Aorta (tissue), 5 donors: ENCODE data around the gene VPS16. TPM values are rescaled to one million over a fixed set of nuclear protein-coding genes. Genes with fewer than 3 reads are reported as not detected.

Source experiments
- ATAC-seq: fragments of 200-7000 bp; cut with Tn5 transposase; one replicate; pipeline ENCODE4 v1.9.1; 2022; ENCODE audit warnings: moderate library complexity; ENCODE audit not compliant: low FRiP score
- DNase-seq, 2 donors: peaks; one replicate each; pipeline ENCODE4 v3.0.0-alpha.2; 2020
- H3K27ac ChIP-seq, 2 donors: one replicate each; pipeline ENCODE4 v1.5.1; 2013; ENCODE audit warnings: low read length in 2 of 2, mild to moderate bottlenecking in 2 of 2, moderate library complexity in 2 of 2, control low read depth in 1 of 2, inconsistent platforms in 1 of 2, low read depth in 1 of 2
- H3K27me3 ChIP-seq, 2 donors: one replicate each; pipeline ENCODE4 v1.6.1; 2013; ENCODE audit warnings: control low read depth in 1 of 2, low read length in 1 of 2, mild to moderate bottlenecking in 1 of 2, moderate library complexity in 1 of 2; ENCODE audit not compliant: insufficient read depth in 2 of 2, control insufficient read depth in 1 of 2
- H3K36me3 ChIP-seq, 2 donors: one replicate each; pipeline ENCODE4 v1.6.1; 2013; ENCODE audit warnings: control low read depth in 1 of 2, low read length in 1 of 2, mild to moderate bottlenecking in 1 of 2; ENCODE audit not compliant: insufficient read depth in 2 of 2, control insufficient read depth in 1 of 2
- H3K4me1 ChIP-seq, 2 donors: one replicate each; pipeline ENCODE4 v1.6.1; 2013; ENCODE audit warnings: low read length in 2 of 2, control low read depth in 1 of 2, mild to moderate bottlenecking in 1 of 2, moderate library complexity in 1 of 2; ENCODE audit not compliant: insufficient read depth in 2 of 2, control insufficient read depth in 1 of 2
- H3K4me3 ChIP-seq, 2 donors: one replicate each; pipeline ENCODE4 v1.5.1; 2013; ENCODE audit warnings: low read length in 2 of 2, control low read depth in 1 of 2, mild to moderate bottlenecking in 1 of 2
- H3K9me3 ChIP-seq: one replicate; pipeline ENCODE4 v1.6.1; 2013; ENCODE audit warnings: mild to moderate bottlenecking, low read length; ENCODE audit not compliant: control insufficient read depth
- WGBS, 2 donors: extraction: QIAGEN DNeasy Blood & Tissue Kit; methylation state at CpG; one replicate each; pipeline ENCODE4 v1.1.7; 2013; 5-methylcytosine and 5-hydroxymethylcytosine counted together
- intact Hi-C, 2 donors: fragments of 100-400 bp; cut with DNase I; formaldehyde crosslinking; loops; one replicate each; pipeline versions ENCODE4 v1.14.2 to v1.15.0; 2022
- polyA plus RNA-seq, 2 donors: library from polyadenylated mRNA; stranded (reverse); fragments of 200-250 nt; gene quantifications; one replicate each; pipeline ENCODE4 v1.2.3, GENCODE V29; 2013
- total RNA-seq, 2 donors: library from RNA; stranded (reverse); fragmentation: NEBNext Ultra II Directional; extraction: Animal tissue kit (Norgen Biotek cat#: 25700); gene quantifications; one replicate each; pipeline ENCODE4 v1.2.1, GENCODE V29; 2021
- donor health status: healthy with polysubstance abuse.
- donor health status: Bipolar disorder and iron deficiency.
- donor health status: DM: no; HTN: no; CAD: no.
- donor health status: DM: no; HTN: no; CAD: no.
- donor health status: DM: yes; HTN: yes; CAD: no.

VPS16 gene
- total and polyA plus RNA-seq, 4 donors: 9.1 to 102 (median 40.3) TPM

GRCh38 chr20:2867081-2867864 lies 26.7 kb downstream of the VPS16 start:
- no peaks in the 10 kb centered on the region for H3K9me3 ChIP-seq
- no peaks in the 10 kb centered on the region for H3K4me1 ChIP-seq
- intact Hi-C loops: no loop called here
- no peak overlapping the region for H3K27ac ChIP-seq
- no peak for DNase-seq
- WGBS, 2 donors: 87 to 89% methylated on average over 12 of the region's 12 CpGs
- no peak overlapping the region for H3K4me3 ChIP-seq
- peaks cover 0 to 7% of the 10 kb centered on the region in 2 donors for H3K36me3 ChIP-seq
- no peaks in the 10 kb centered on the region for H3K27me3 ChIP-seq
- ATAC-seq: no peak

- peaks cover 0 to 5% of the 10 kb centered on the region in 2 donors for H3K36me3 ChIP-seq
- H3K9me3 ChIP-seq: no peaks in the 10 kb centered on the region
- DNase-seq (no peak), ATAC-seq (no peak)
- H3K27me3 ChIP-seq: no peaks in the 10 kb centered on the region
- no peak overlapping the region for H3K4me3 ChIP-seq
- H3K27ac ChIP-seq: no peak overlapping the region
- intact Hi-C loops: no loop called here
- H3K4me1 ChIP-seq: no peaks in the 10 kb centered on the region
- WGBS, 2 donors: 94 to 95% methylated on average over 3 of the region's 3 CpGs
These were observed 28.8 kb downstream of the VPS16 start for GRCh38 chr20:2869381-2869780.

GRCh38 chr20:2871111-2871465 lies 30.5 kb downstream of the VPS16 start:
- intact Hi-C loops: loop anchor here in 1 of 2 donors (10.0 kb wide), 1 partner anchor 174 kb away; the partner anchor contains the start of genes GNRH2 and MRPS26
- Histone ChIP-seq H3K36me3 (peaks cover 0 to 4% of the 10 kb centered on the region in 2 donors), H3K27me3 (no peaks in the 10 kb centered on the region), H3K9me3 (no peaks in the 10 kb centered on the region), H3K4me3 (no peak overlapping the region), H3K4me1 (no peaks in the 10 kb centered on the region), H3K27ac (no peak overlapping the region)
- DNase-seq (no peak), ATAC-seq (no peak)
- 47 to 48% methylated on average over 2 of the region's 2 CpGs for WGBS, 2 donors

- Histone ChIP-seq H3K36me3 (no peaks in the 10 kb centered on the region), H3K9me3 (no peaks in the 10 kb centered on the region), H3K4me1 (no peaks in the 10 kb centered on the region), H3K4me3 (peak overlapping the region in 1 of 2 donors; percentile 99), H3K27ac (no peak overlapping the region), H3K27me3 (no peaks in the 10 kb centered on the region)
- 20 to 22% methylated on average over 25 to 34 of the region's 34 CpGs for WGBS, 2 donors
- intact Hi-C loops: loop anchor here in 1 of 2 donors (10.0 kb wide), 1 partner anchor 173 kb away; the partner anchor contains the start of genes GNRH2 and MRPS26
- peak; percentile 45 for ATAC-seq
- peak in 1 of 2 donors; percentile 60 for DNase-seq
These were observed 31.3 kb downstream of the VPS16 start for GRCh38 chr20:2871661-2872458.

GRCh38 chr20:2872459-2873009 lies 32.0 kb downstream of the VPS16 start:
- DNase-seq (peak; percentile 67 to 87), ATAC-seq (peak; percentile 67)
- no peaks in the 10 kb centered on the region for H3K27me3 ChIP-seq
- no peaks in the 10 kb centered on the region for H3K36me3 ChIP-seq
- H3K4me1 ChIP-seq: no peaks in the 10 kb centered on the region
- no peaks in the 10 kb centered on the region for H3K9me3 ChIP-seq
- H3K4me3 ChIP-seq: peak overlapping the region; percentile 49 to 99
- 0% methylated on average over 49 of the region's 49 CpGs for WGBS, 2 donors
- no peak overlapping the region for H3K27ac ChIP-seq
- intact Hi-C loops: loop anchor here in 1 of 2 donors (10.0 kb wide), 1 partner anchor 172 kb away; the partner anchor contains the start of genes GNRH2 and MRPS26

- H3K27ac ChIP-seq: no peak within 1 kb of the TSS
- H3K36me3 ChIP-seq: no peaks in the 10 kb centered on the region
- peak within 1 kb of the TSS; percentile 78 to 99 for H3K4me3 ChIP-seq
- intact Hi-C loops: loop anchor here in 1 of 2 donors (10.0 kb wide), 1 partner anchor 172 kb away; the partner anchor contains the start of genes GNRH2 and MRPS26
- H3K27me3 ChIP-seq: no peaks in the 10 kb centered on the region
- ATAC-seq (peak; percentile 96), DNase-seq (peak; percentile 96 to 98)
- H3K4me1 ChIP-seq: no peaks in the 10 kb centered on the region
- H3K9me3 ChIP-seq: no peaks in the 10 kb centered on the region
- 0 to 1% methylated on average over 38 to 83 of the region's 83 CpGs for WGBS, 2 donors
These were observed 32.6 kb downstream of the VPS16 start, which contains the start of gene PTPRA for GRCh38 chr20:2873010-2873746. Gene PTPRA (plus strand): TSS chr20:2873481. CDS start chr20:2964278, 90,797 bp downstream.

GRCh38 chr20:2873747-2874041 lies 33.1 kb downstream of the VPS16 start:
- WGBS, 2 donors: 0% methylated on average over 22 to 29 of the region's 29 CpGs
- Histone ChIP-seq H3K36me3 (no peaks in the 10 kb centered on the region), H3K4me1 (no peaks in the 10 kb centered on the region), H3K9me3 (no peaks in the 10 kb centered on the region), H3K27me3 (no peaks in the 10 kb centered on the region), H3K4me3 (peak overlapping the region; percentile 78 to 99), H3K27ac (no peak overlapping the region)
- intact Hi-C loops: loop anchor here in 1 of 2 donors (10.0 kb wide), 1 partner anchor 171 kb away; the partner anchor contains the start of genes GNRH2 and MRPS26
- peak; percentile 4 for ATAC-seq
- peak; percentile 68 to 90 for DNase-seq

- DNase-seq (no peak), ATAC-seq (no peak)
- WGBS, 2 donors: 19 to 21% methylated on average over 7 of the region's 7 CpGs
- Histone ChIP-seq H3K36me3 (no peaks in the 10 kb centered on the region), H3K27me3 (no peaks in the 10 kb centered on the region), H3K4me3 (peak overlapping the region; percentile 1 to 99), H3K27ac (no peak overlapping the region), H3K9me3 (no peaks in the 10 kb centered on the region), H3K4me1 (no peaks in the 10 kb centered on the region)
- intact Hi-C loops: loop anchor here in 1 of 2 donors (10.0 kb wide), 1 partner anchor 170 kb away; the partner anchor contains the start of genes GNRH2 and MRPS26
These were observed 33.9 kb downstream of the VPS16 start for GRCh38 chr20:2874456-2874855.
